RWPE2 (cell line): ENCODE results near the gene HSPA14.

ENCODE experiments used
- ATAC-seq: fragments of 200-7000 bp; cut with Tn5 transposase; 3 replicates; pipeline ENCODE4 v1.9.1; 2021; ENCODE audit warnings: low read depth
- DNase-seq: peaks from one replicate; pipeline ENCODE4 v3.0.0-alpha.2; 2020; ENCODE audit warnings: low spot score
- H3K27ac ChIP-seq: fragments of 450-650 bp; 2 replicates; pipeline ENCODE4 v1.5.1; 2017; ENCODE audit warnings: mild to moderate bottlenecking; ENCODE audit not compliant: poor library complexity, severe bottlenecking
- H3K27me3 ChIP-seq: fragments of 250-450 bp; sonication (Bioruptor Pico); 2 replicates; pipeline ENCODE4 v1.5.1; 2021; ENCODE audit warnings: mild to moderate bottlenecking, moderate library complexity; ENCODE audit not compliant: insufficient read depth, poor library complexity, severe bottlenecking
- H3K36me3 ChIP-seq: fragments of 250-450 bp; sonication (Bioruptor Pico); 2 replicates; pipeline ENCODE4 v1.5.1; 2020; ENCODE audit warnings: low read depth, mild to moderate bottlenecking, moderate library complexity
- H3K4me1 ChIP-seq: fragments of 250-450 bp; sonication (Bioruptor Pico); 2 replicates; pipeline ENCODE4 v1.5.1; 2021; ENCODE audit warnings: mild to moderate bottlenecking, moderate library complexity; ENCODE audit not compliant: insufficient read depth, poor library complexity, severe bottlenecking
- H3K4me3 ChIP-seq: fragments of 250-450 bp; sonication (Bioruptor Pico); 2 replicates; pipeline ENCODE4 v1.5.1; 2021; ENCODE audit warnings: mild to moderate bottlenecking, moderate library complexity; ENCODE audit not compliant: severe bottlenecking
- H3K9me3 ChIP-seq: fragments of 250-450 bp; sonication (Bioruptor Pico); 2 replicates; pipeline ENCODE4 v1.5.1; 2021; ENCODE audit warnings: mild to moderate bottlenecking, moderate library complexity; ENCODE audit not compliant: severe bottlenecking
- CTCF ChIP-seq: fragments of 450-650 bp; IDR thresholded peaks from one replicate; pipeline ENCODE4 v1.5.1; 2017; ENCODE audit warnings: mild to moderate bottlenecking, moderate library complexity; ENCODE audit not compliant: poor library complexity, severe bottlenecking

HSPA14 gene

GRCh38 chr10:14838582-14839304 lies 637 bp downstream of the HSPA14 start:
- no peak; the same call in 2 of the 3 replicates for ATAC-seq
- Histone ChIP-seq H3K27me3 (no peaks in the 10 kb centered on the region), H3K27ac (peak overlapping the region; percentile 62), H3K36me3 (peaks cover 38% of the 10 kb centered on the region), H3K4me3 (peak overlapping the region; percentile 85), H3K9me3 (no peaks in the 10 kb centered on the region), H3K4me1 (peaks cover 7% of the 10 kb centered on the region)
- no peak for DNase-seq
- no peak for TF ChIP-seq CTCF

DNA sequence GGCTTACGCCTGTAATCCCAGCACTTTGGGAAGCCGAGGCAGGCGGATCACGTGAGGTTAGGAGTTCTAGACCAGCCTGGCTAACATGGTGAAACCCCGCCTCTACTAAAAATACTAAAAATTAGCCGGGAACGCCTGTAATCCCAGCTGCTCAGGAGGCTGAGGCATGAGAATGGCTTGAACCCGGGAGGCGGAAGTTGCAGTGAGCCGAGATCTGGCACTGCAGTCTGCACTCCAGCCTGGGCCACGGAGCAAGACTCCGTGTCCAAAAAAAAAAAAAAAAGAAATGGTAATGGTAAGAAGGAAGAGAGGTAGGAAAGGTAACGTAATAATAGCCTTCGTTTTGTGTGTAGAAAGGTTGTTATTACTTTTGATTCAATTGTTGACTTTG lies 1.2 kb downstream of the HSPA14 start:
- ATAC-seq (no peak), DNase-seq (no peak)
- no peak for TF ChIP-seq CTCF
- Histone ChIP-seq H3K27ac (peak overlapping the region; percentile 62), H3K27me3 (no peaks in the 10 kb centered on the region), H3K4me1 (peaks cover 7% of the 10 kb centered on the region), H3K9me3 (no peaks in the 10 kb centered on the region), H3K4me3 (peak overlapping the region; percentile 85), H3K36me3 (peaks cover 44% of the 10 kb centered on the region)

GRCh38 chr10:14840178-14840577 lies 2.1 kb downstream of the HSPA14 start:
- no peak overlapping the region for H3K4me3 ChIP-seq
- DNase-seq (no peak), ATAC-seq (no peak)
- H3K9me3 ChIP-seq: no peaks in the 10 kb centered on the region
- H3K4me1 ChIP-seq: peaks cover 7% of the 10 kb centered on the region
- no peak for TF ChIP-seq CTCF
- no peak overlapping the region for H3K27ac ChIP-seq
- no peaks in the 10 kb centered on the region for H3K27me3 ChIP-seq
- peaks cover 53% of the 10 kb centered on the region for H3K36me3 ChIP-seq

GRCh38 chr10:14843327-14843988 lies 5.4 kb downstream of the HSPA14 start:
- no peak for ATAC-seq
- no peak for TF ChIP-seq CTCF
- H3K36me3 ChIP-seq: peaks cover 61% of the 10 kb centered on the region

GRCh38 chr10:14844948-14845347 lies 6.8 kb downstream of the HSPA14 start:
- peaks cover 76% of the 10 kb centered on the region for H3K36me3 ChIP-seq
- H3K27me3 ChIP-seq: no peaks in the 10 kb centered on the region
- ATAC-seq (no peak), DNase-seq (no peak)
- no peaks in the 10 kb centered on the region for H3K9me3 ChIP-seq
- no peaks in the 10 kb centered on the region for H3K4me1 ChIP-seq
- no peak overlapping the region for H3K27ac ChIP-seq
- TF ChIP-seq CTCF: no peak
- H3K4me3 ChIP-seq: no peak overlapping the region

More at GRCh38 chr10:14843327-14843988, 5.4 kb downstream of the HSPA14 start:
- Histone ChIP-seq H3K9me3 (no peaks in the 10 kb centered on the region), H3K27ac (no peak overlapping the region), H3K27me3 (no peaks in the 10 kb centered on the region), H3K4me1 (peaks cover 3% of the 10 kb centered on the region), H3K4me3 (no peak overlapping the region)
- no peak for DNase-seq
